Measurements from ENCODE around the gene STAT6. TPM values are rescaled to one million over a fixed set of nuclear protein-coding genes. Genes with fewer than 3 reads are reported as not detected.

STAT6 gene
- total and polyA plus RNA-seq, 10 of the 15 experiments (the other 5 are each of a cell fraction or from before 2014, with no cell fraction given), result 14.2 to 176 (median 89.6) TPM

DNA sequence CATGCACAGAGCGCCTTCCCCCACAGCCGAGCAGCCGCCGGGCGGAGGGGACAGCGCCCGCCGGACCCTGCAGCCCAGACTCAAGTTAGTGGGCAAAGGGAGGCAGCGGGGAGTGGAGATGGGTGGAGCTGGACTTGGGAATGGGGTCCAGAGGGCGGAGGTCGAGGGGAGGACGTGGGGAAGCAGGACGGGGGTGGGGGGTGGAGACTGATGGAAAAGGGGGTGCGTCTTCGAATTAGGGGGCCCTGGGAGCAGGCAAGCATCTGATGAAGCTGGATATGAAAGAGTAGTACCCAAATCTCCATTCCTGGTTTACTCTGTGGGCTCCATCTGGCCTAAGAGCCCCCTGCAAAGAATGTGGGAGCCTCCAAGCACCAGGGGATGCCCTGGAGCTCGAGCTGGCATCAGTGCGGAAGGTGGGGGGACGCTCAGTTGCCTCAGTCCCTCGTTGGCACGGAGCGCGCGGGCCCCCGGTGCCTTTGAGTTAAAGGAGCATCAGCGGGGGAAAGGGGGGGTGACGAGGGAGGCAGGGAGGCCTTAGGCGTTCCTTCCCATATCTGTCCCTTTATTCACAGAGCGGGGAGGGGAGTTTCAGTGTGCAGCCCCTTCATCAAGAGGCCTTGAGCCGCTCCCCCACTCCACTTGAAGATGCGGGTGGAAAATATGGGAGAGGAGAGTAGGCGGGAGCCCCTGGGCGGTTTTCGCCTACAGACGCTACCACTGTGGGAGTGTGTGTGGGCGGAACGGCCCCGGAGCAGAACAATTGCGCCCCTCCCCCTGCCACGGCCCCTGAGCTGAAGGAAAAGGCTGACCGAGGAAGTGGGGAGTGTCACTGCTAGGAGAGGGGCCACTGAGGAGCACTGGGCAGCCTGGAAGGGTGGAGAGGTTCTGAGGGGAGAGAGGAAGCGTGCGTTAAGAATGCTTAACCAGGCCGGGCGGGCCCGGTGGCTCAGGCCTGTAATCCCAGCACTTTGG is 21.6 kb downstream of the STAT6 start (continued):
- TF ChIP-seq ZNF274 (IDR thresholded peaks at IDR 0.05; ENCODE audit: insufficient read depth, insufficient read length) (no peak), MYB (IDR thresholded peaks at IDR 0.05; ENCODE audit: borderline replicate concordance, low read depth, low read length) (no peak), BRCA1 (IDR thresholded peaks at IDR 0.05; ENCODE audit: low read depth, low read length) (no peak), ZZZ3 (IDR thresholded peaks at IDR 0.05; ENCODE audit: control insufficient read depth, insufficient read length, low read depth) (no peak), NR2C2 (IDR thresholded peaks at IDR 0.05; ENCODE audit: borderline replicate concordance, control insufficient read depth, insufficient read length, low read depth) (no peak), HDAC2 (IDR thresholded peaks at IDR 0.05) (no peak), EP300 (IDR thresholded peaks at IDR 0.05; ENCODE audit: borderline replicate concordance in 1 of 2, control insufficient read depth in 1 of 2, low read depth in 2 of 2, low read length in 2 of 2) (no peak), CHD1 (IDR thresholded peaks at IDR 0.05; ENCODE audit: low read depth, low read length) (no peak), SMAD5 (IDR thresholded peaks at IDR 0.05; ENCODE audit: low read depth) (no peak), SIX5 (IDR thresholded peaks at IDR 0.05; ENCODE audit: low read depth, low read length, severe bottlenecking) (no peak), KLF5 (IDR thresholded peaks at IDR 0.05; ENCODE audit: partially characterized antibody) (no peak)
- TF ChIP-seq, protein P1, sequence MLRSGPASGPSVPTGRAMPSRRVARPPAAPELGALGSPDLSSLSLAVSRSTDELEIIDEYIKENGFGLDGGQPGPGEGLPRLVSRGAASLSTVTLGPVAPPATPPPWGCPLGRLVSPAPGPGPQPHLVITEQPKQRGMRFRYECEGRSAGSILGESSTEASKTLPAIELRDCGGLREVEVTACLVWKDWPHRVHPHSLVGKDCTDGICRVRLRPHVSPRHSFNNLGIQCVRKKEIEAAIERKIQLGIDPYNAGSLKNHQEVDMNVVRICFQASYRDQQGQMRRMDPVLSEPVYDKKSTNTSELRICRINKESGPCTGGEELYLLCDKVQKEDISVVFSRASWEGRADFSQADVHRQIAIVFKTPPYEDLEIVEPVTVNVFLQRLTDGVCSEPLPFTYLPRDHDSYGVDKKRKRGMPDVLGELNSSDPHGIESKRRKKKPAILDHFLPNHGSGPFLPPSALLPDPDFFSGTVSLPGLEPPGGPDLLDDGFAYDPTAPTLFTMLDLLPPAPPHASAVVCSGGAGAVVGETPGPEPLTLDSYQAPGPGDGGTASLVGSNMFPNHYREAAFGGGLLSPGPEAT (IDR thresholded peaks at IDR 0.05; ENCODE audit: low read depth), result peak; percentile 51
- TF ChIP-seq, protein P2, sequence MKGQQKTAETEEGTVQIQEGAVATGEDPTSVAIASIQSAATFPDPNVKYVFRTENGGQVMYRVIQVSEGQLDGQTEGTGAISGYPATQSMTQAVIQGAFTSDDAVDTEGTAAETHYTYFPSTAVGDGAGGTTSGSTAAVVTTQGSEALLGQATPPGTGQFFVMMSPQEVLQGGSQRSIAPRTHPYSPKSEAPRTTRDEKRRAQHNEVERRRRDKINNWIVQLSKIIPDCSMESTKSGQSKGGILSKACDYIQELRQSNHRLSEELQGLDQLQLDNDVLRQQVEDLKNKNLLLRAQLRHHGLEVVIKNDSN (IDR thresholded peaks at IDR 0.05; ENCODE audit: borderline replicate concordance, extremely low read length, insufficient read depth, low read depth, low read length), result no peak
- TF ChIP-seq, protein P3, sequence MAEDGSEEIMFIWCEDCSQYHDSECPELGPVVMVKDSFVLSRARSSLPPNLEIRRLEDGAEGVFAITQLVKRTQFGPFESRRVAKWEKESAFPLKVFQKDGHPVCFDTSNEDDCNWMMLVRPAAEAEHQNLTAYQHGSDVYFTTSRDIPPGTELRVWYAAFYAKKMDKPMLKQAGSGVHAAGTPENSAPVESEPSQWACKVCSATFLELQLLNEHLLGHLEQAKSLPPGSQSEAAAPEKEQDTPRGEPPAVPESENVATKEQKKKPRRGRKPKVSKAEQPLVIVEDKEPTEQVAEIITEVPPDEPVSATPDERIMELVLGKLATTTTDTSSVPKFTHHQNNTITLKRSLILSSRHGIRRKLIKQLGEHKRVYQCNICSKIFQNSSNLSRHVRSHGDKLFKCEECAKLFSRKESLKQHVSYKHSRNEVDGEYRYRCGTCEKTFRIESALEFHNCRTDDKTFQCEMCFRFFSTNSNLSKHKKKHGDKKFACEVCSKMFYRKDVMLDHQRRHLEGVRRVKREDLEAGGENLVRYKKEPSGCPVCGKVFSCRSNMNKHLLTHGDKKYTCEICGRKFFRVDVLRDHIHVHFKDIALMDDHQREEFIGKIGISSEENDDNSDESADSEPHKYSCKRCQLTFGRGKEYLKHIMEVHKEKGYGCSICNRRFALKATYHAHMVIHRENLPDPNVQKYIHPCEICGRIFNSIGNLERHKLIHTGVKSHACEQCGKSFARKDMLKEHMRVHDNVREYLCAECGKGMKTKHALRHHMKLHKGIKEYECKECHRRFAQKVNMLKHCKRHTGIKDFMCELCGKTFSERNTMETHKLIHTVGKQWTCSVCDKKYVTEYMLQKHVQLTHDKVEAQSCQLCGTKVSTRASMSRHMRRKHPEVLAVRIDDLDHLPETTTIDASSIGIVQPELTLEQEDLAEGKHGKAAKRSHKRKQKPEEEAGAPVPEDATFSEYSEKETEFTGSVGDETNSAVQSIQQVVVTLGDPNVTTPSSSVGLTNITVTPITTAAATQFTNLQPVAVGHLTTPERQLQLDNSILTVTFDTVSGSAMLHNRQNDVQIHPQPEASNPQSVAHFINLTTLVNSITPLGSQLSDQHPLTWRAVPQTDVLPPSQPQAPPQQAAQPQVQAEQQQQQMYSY (CRISPR knock-in tag; IDR thresholded peaks at IDR 0.05), result no peak
- TF ChIP-seq, protein P4, sequence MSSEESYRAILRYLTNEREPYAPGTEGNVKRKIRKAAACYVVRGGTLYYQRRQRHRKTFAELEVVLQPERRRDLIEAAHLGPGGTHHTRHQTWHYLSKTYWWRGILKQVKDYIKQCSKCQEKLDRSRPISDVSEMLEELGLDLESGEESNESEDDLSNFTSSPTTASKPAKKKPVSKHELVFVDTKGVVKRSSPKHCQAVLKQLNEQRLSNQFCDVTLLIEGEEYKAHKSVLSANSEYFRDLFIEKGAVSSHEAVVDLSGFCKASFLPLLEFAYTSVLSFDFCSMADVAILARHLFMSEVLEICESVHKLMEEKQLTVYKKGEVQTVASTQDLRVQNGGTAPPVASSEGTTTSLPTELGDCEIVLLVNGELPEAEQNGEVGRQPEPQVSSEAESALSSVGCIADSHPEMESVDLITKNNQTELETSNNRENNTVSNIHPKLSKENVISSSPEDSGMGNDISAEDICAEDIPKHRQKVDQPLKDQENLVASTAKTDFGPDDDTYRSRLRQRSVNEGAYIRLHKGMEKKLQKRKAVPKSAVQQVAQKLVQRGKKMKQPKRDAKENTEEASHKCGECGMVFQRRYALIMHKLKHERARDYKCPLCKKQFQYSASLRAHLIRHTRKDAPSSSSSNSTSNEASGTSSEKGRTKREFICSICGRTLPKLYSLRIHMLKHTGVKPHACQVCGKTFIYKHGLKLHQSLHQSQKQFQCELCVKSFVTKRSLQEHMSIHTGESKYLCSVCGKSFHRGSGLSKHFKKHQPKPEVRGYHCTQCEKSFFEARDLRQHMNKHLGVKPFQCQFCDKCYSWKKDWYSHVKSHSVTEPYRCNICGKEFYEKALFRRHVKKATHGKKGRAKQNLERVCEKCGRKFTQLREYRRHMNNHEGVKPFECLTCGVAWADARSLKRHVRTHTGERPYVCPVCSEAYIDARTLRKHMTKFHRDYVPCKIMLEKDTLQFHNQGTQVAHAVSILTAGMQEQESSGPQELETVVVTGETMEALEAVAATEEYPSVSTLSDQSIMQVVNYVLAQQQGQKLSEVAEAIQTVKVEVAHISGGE (CRISPR knock-in tag; IDR thresholded peaks at IDR 0.05), result no peak
